Subcutaneous adipose tissue (tissue), 4 donors: Measurements from ENCODE around the gene TBC1D9B. TPM values are rescaled to one million over a fixed set of nuclear protein-coding genes. Genes with fewer than 3 reads are reported as not detected.

Source experiments
- small RNA-seq: library from RNA; depleted of rRNA; stranded (forward); fragments of <200 nt; gene quantifications from one replicate; pipeline ENCODE3, GENCODE V24; 2016
- total RNA-seq, 4 donors: library from RNA; depleted of rRNA; stranded (reverse); fragments of >200 nt; gene quantifications; one replicate each; pipeline ENCODE4 v1.1.0, GENCODE V29; 2016
- TF ChIP-seq, protein P1 (sequence below): fragments of 450-650 bp; IDR thresholded peaks from one replicate; pipeline ENCODE4 v1.5.1; 2016; ENCODE audit warnings: low read depth, mild to moderate bottlenecking, control low read depth, antibody characterized with exemption, moderate library complexity

Gene TBC1D9B
- total RNA-seq, 4 donors from 2014 or later: 87.6 to 142 (median 122) TPM

DNA sequence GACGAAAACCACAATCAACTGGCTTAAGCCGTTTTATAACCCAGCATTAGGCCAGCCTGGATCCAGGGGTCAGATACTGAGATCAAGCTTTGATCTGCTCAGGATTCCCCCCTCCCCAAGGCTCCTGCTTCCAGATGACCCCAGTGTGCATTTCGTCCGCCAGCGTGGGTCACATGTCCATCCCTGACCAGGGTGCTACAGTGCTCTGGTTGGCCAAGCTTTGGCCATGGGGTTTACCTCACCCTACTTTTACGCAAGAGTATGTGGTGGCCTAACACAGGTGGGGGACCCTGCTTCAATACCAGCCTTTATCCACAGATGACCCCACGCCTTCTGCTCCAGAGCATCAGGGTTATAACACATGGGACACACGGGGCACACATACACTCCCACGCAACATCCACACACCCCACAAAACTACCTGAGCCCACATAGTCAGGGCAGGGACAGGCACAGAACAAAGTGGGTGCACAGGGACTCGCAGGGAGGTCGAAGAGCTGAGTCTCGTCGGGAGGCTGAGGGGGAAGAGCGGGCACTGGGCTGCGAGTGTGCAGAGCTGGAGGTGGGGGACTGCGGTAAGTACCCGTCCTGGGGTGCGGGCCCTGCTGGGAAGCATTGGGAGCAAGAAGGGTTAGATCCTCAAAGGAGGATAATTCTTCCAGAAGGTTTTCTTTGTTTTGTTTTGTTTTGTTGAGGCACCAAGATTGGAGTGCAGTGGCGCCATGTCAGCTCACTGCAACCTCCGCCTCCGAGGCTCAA lies 92.0 kb downstream of the TBC1D9B start:
- TF ChIP-seq, protein P1, sequence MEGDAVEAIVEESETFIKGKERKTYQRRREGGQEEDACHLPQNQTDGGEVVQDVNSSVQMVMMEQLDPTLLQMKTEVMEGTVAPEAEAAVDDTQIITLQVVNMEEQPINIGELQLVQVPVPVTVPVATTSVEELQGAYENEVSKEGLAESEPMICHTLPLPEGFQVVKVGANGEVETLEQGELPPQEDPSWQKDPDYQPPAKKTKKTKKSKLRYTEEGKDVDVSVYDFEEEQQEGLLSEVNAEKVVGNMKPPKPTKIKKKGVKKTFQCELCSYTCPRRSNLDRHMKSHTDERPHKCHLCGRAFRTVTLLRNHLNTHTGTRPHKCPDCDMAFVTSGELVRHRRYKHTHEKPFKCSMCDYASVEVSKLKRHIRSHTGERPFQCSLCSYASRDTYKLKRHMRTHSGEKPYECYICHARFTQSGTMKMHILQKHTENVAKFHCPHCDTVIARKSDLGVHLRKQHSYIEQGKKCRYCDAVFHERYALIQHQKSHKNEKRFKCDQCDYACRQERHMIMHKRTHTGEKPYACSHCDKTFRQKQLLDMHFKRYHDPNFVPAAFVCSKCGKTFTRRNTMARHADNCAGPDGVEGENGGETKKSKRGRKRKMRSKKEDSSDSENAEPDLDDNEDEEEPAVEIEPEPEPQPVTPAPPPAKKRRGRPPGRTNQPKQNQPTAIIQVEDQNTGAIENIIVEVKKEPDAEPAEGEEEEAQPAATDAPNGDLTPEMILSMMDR: no peak

DNA sequence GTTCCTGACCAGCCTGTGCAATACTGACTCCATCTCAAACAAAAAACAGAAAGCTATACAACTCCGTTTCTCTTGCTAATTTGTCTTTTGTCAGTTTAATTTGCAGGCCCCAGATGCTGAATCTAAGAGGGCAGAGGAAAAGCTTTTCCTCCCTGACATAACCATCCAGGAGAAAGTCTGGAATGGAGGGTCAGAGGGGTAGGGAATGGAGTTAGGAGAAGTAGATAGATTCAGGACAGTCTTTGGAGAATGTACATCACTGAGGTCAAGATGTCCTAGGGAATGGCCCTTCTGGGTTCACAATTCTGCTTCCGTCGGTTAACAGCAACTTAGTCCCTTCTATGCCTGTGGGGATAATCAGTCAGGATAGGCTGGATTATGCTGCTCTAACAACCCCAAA lies 93.6 kb downstream of the TBC1D9B start:
- TF ChIP-seq, protein P1: no peak

DNA sequence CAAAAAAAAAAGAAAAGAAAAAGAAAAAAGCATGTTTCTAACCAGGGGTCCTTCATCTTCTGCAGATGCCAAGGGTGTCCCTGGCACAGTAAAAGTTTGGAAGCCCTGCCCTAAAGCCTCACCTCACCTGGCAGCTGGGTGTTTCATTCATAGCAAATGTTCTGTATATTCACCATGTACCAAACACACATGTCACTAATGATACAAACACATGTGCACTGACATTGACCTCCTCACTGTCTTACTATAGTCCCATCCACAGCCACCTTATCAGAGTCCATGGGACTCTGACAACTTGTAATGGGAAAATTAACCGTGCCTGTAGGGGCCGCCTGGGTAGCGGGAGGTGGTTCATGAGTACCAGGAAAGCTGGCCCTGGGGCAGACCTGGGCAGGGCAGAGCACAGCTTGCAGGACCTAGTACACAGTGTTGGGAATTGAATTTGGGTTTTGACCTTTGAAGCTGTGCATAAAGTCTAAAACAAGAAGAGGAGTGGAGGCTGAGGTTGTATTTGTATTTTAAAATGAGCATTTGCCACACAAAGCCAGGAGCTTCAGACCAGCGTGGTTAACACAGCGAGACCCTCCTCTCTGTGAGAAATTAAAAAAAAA lies 94.6 kb downstream of the TBC1D9B start:
- TF ChIP-seq, protein P1: no peak

- TF ChIP-seq, protein P1: no peak
These were observed 95.4 kb downstream of the TBC1D9B start for GRCh38 chr5:179812135-179812825.

Small RNA genes lying within 50 kb of the gene (small RNA-seq; reads per million reads assigned to genes)
- gene RF00019: 0.49 reads per million

Other genes with a start within 250 kb of the TBC1D9B start
- not detected for gene CBY3, start 226.9 kb downstream of the TBC1D9B start, total RNA-seq
- 100 to 1,000 TPM; 304 to 430 (median 379) TPM for gene CANX, start 208.9 kb downstream of the TBC1D9B start, total RNA-seq
- gene MAML1, start 175.1 kb downstream of the TBC1D9B start, total RNA-seq: 10 to 100 TPM; 16.0 to 22.4 (median 18.6) TPM
- 1 to 10 TPM in 3 of 4 donors, not detected in 1; 2.7 to 8.8 (median 7.0) TPM for gene LTC4S, start 113.9 kb downstream of the TBC1D9B start, total RNA-seq
- gene MGAT4B, start 101.0 kb downstream of the TBC1D9B start, total RNA-seq: 100 to 1,000 TPM in 1 of 4 donors, 10 to 100 TPM in 3; 47.9 to 101 (median 84.2) TPM
- 100 to 1,000 TPM; 416 to 877 (median 516) TPM for gene SQSTM1, start 87.0 kb downstream of the TBC1D9B start, total RNA-seq
- gene MRNIP, start 49.1 kb downstream of the TBC1D9B start, total RNA-seq: 10 to 100 TPM; 14.5 to 46.0 (median 31.0) TPM
- gene RNF130, start 163.9 kb upstream of the TBC1D9B start, total RNA-seq: 100 to 1,000 TPM; 161 to 309 (median 212) TPM